Measurements from ENCODE around the gene IGFN1.

DNA sequence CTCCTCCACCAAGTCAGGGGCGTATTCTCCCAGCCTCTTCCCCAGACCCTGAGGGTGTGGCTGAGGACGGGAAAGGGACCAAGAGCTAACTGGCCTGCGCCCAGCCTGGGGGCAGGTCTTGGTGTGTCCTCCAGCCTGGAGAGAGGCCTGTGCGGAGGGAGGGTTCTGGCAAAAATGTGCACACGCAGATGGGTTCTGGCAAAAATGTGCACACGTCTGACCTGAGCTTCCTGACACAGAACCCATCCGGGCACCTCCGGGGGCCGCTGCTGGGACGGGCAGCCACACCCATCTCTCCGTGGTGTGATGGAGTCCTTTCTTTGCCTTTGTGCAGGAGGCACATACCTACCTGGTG, 69.6 kb downstream of the IGFN1 start:
- TF ChIP-seq CTCF (IDR thresholded peaks at IDR 0.05), result no peak
- no peak for TF ChIP-seq TAF1 (IDR thresholded peaks at IDR 0.05; ENCODE audit: borderline replicate concordance, low read depth, low read length)
